GM12878 (cell line): ENCODE results near the gene GKAP1. TPM values are rescaled to one million over a fixed set of nuclear protein-coding genes. Genes with fewer than 3 reads are reported as not detected.

Source experiments
- ATAC-seq: fragments of 200-7000 bp; cut with Tn5 transposase; 3 replicates; pipeline ENCODE4 v1.9.1; 2020; ENCODE audit warnings: mild to moderate bottlenecking, moderate library complexity
- BruUV-seq: library from RNA; stranded (reverse); fragments of 400-500 nt; replicated peaks from 2 replicates; lab custom pipeline; 2021; lab: Mats Ljungman, UMichigan
- CTCF ChIA-PET: fragments of 300-600 bp; sonication (Branson Sonifier 250); formaldehyde crosslinking; extraction: SDS; loops from one replicate; lab custom pipeline; 2021; ENCODE audit warnings: inconsistent platforms; lab: Yijun Ruan, JAX
- POLR2A ChIA-PET: fragments of 350-600 bp; formaldehyde crosslinking; extraction: SDS; loops from one replicate; lab custom pipeline; 2021; ENCODE audit warnings: inconsistent platforms; lab: Charles Lee
- RAD21 ChIA-PET: fragments of 300-600 bp; sonication (Branson Sonifier 250); formaldehyde crosslinking; loops from one replicate; lab custom pipeline; 2023; ENCODE audit warnings: antibody characterized with exemption; ENCODE audit not compliant: unreplicated experiment; lab: Charles Lee
- SMC1A ChIA-PET: fragments of 300-600 bp; sonication (Branson Sonifier 250); formaldehyde crosslinking; loops from one replicate; lab custom pipeline; 2023; ENCODE audit not compliant: unreplicated experiment, uncharacterized antibody; lab: Charles Lee
- DNase-seq: peaks from one replicate; pipeline ENCODE4 v3.0.0-alpha.2; 2011; ENCODE audit warnings: low read depth, low spot score
- FAIRE-seq: peaks from 3 replicates; lab custom pipeline; 2011; peaks lifted over from hg19 to GRCh38; lab: Jason Lieb, UNC
- H2AFZ ChIP-seq: 2 replicates; pipeline ENCODE4 v1.6.0; 2011; ENCODE audit warnings: low read depth, low read length, control low read depth; ENCODE audit not compliant: control insufficient read depth
- H3K27ac ChIP-seq: 2 replicates; pipeline ENCODE4 v1.5.1; 2011; ENCODE audit warnings: control low read depth; ENCODE audit not compliant: control insufficient read depth, insufficient read depth
- H3K27me3 ChIP-seq, 2 experiments: replicated peaks in 1 of 2; 2 replicates each; pipeline versions ENCODE4 v1.6.0 to v1.6.1; 2011; ENCODE audit warnings: low read length in 1 of 2; ENCODE audit not compliant: control insufficient read depth in 2 of 2, insufficient read depth in 2 of 2
- H3K36me3 ChIP-seq, 2 experiments: 2 replicates each; pipeline ENCODE4 v1.5.1; 2011; ENCODE audit warnings: low read length in 1 of 2; ENCODE audit not compliant: control insufficient read depth in 2 of 2, insufficient read depth in 2 of 2
- H3K4me1 ChIP-seq: 2 replicates; pipeline ENCODE4 v1.6.1; 2011; ENCODE audit warnings: mild to moderate bottlenecking, low read length, moderate library complexity, mixed read lengths; ENCODE audit not compliant: control insufficient read depth, insufficient read depth
- H3K4me2 ChIP-seq: 2 replicates; pipeline ENCODE4 v1.6.0; 2011; ENCODE audit warnings: control low read depth; ENCODE audit not compliant: control insufficient read depth, insufficient read depth
- H3K4me3 ChIP-seq: fragments of 200-600 bp; sonication (generic); 2 replicates; pipeline ENCODE4 v1.5.1; 2016
- H3K79me2 ChIP-seq: 2 replicates; pipeline ENCODE4 v1.6.0; 2011; ENCODE audit warnings: low read length; ENCODE audit not compliant: control insufficient read depth, insufficient read depth
- H3K9ac ChIP-seq: 2 replicates; pipeline ENCODE4 v1.8.0; 2011; ENCODE audit warnings: low read length, control low read depth, mixed read lengths; ENCODE audit not compliant: control insufficient read depth, insufficient read depth
- H3K9me3 ChIP-seq: replicated peaks from 3 replicates; pipeline ENCODE4 v1.5.1; 2011; ENCODE audit warnings: mild to moderate bottlenecking, low read length; ENCODE audit not compliant: control insufficient read depth, insufficient read depth
- H4K20me1 ChIP-seq: 2 replicates; pipeline ENCODE4 v1.6.0; 2011; ENCODE audit not compliant: control insufficient read depth, insufficient read depth
- ASH2L ChIP-seq: fragments of 300-600, 200-600 bp; sonication (generic); IDR thresholded peaks from 2 replicates; pipeline ENCODE4 v1.6.1; 2017; ENCODE audit warnings: low read depth, mild to moderate bottlenecking, borderline replicate concordance
- MAX ChIP-seq: IDR thresholded peaks from 2 replicates; pipeline ENCODE4 v1.6.1; 2012; ENCODE audit warnings: low read depth, low read length, improper control_type of control experiment
- NR2C1 ChIP-seq: fragments of 450-650 bp; IDR thresholded peaks from 2 replicates; pipeline ENCODE4 v1.6.1; 2017; ENCODE audit warnings: antibody characterized with exemption, mild to moderate bottlenecking, moderate library complexity
- RAD51 ChIP-seq: fragments of 450-650 bp; IDR thresholded peaks from 2 replicates; pipeline ENCODE4 v1.6.1; 2016; ENCODE audit warnings: moderate library complexity, mild to moderate bottlenecking, inconsistent platforms
- WGBS: methylation state at CpG from one replicate; pipeline ENCODE4 v1.1.6; 2016; ENCODE audit warnings: low lambda C conversion rate; ENCODE audit not compliant: insufficient replicate concordance, insufficient coverage; ENCODE audit errors: missing lambda C conversion rate; 5-methylcytosine and 5-hydroxymethylcytosine counted together
- in situ Hi-C: fragments of 300-500 bp; cut with MboI; formaldehyde crosslinking; loops from 9 replicates; pipeline ENCODE4 v1.14.3; 2018; ENCODE audit warnings: mixed read lengths
- intact Hi-C: fragments of 100-400 bp; cut with micrococcal nuclease; formaldehyde crosslinking; loops from one replicate; pipeline ENCODE4 v1.14.2; 2022; ENCODE audit not compliant: unreplicated experiment
- polyA plus RNA-seq, 11 experiments: library from polyadenylated mRNA; depleted of rRNA in 4 of 11; unstranded in 6 of 11; stranded (reverse) in 5 of 11; fragments of >200 nt; fragmentation: Nextera tagmentation in 4 of 11; fragmentation: Illumina TruSeq in 1 of 11; extraction: Ambion mirVana in 4 of 11; extraction: Trizol in 1 of 11; gene quantifications; 1 replicate in 1 of 11; 2 replicates in 10 of 11; pipeline versions ENCODE4 v1.2.1 to v1.2.3, GENCODE V29; 2011 to 2016; ENCODE audit warnings: inconsistent platforms in 2 of 11, missing spikeins in 2 of 11, low read depth in 1 of 11
- total RNA-seq, 4 experiments: library from RNA; depleted of rRNA in 3 of 4; stranded (reverse); fragments of >200 nt in 3 of 4; fragmentation: Illumina TruSeq in 1 of 4; extraction: Trizol in 1 of 4; gene quantifications; 2 replicates each; pipeline versions ENCODE4 v1.2.1 to v1.2.3, GENCODE V29; 2013 to 2021
- TF ChIP-seq, protein P1 (sequence below): IDR thresholded peaks from 2 replicates; pipeline ENCODE4 v1.6.1; 2012; ENCODE audit warnings: low read depth, low read length, improper control_type of control experiment

The GKAP1 gene
- total and polyA plus RNA-seq, 10 of the 15 experiments (the other 5 are each of a cell fraction or from before 2014, with no cell fraction given), result 0.92 to 5.1 (median 2.7) TPM

DNA sequence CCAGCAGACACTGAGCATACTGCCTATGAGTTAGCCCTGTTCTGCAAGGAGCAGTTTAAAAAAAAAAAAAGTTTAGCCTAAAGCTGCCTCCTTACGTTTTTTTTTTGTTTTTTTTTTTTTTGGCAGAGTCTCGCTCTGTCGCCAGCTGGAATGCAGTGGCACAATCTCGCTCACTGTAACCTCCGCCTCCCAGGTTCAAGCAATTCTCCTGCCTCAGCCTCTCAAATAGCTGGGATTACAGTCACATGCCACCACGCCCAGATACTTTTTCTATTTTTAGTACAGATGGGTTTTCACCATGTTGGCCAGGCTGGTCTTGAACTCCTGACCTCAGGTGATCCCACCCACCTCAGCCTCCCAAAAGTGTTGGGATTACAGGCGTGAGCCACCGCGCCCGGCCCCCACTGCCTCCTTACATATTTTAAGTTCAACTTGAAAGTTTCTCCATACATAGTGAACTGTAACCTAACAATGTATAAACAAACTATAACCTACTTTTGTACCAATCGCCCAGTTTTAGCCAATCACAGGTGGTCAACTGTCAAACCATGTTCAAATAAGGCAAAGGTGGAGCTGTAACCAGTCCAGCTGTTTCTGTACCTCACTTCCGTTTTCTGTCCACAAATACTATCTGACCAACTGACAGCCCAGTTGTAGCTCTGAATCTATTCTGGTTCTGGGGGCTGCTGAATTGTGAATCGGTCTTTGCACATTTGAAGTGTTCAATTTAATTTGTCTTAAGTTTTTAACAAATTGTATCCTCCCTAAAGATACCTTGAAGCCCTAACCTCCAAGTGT lies 17.1 kb downstream of the GKAP1 start:
- CTCF ChIA-PET, result interaction anchor here (0.6 kb wide), 1 partner anchor 114 kb away, joined by 4 read pairs; no protein-coding TSS in a partner anchor
- RAD21 ChIA-PET, result no interaction called here
- POLR2A ChIA-PET, result interaction anchor here (0.6 kb wide), 1 partner anchor 83 kb away, joined by 7 read pairs; no protein-coding TSS in a partner anchor
- Histone ChIP-seq H4K20me1 (no peaks in the 10 kb centered on the region), H3K4me2 (no peak overlapping the region), H3K4me3 (no peak overlapping the region), H3K4me1 (no peaks in the 10 kb centered on the region), H3K36me3 (no peaks in the 10 kb centered on the region), H2AFZ (no peak overlapping the region), H3K27ac (no peak overlapping the region), H3K9me3 (no peaks in the 10 kb centered on the region), H3K9ac (no peak overlapping the region), H3K79me2 (no peaks in the 10 kb centered on the region), H3K27me3 (no peaks in the 10 kb centered on the region)
- DNase-seq (no peak), FAIRE-seq (no peak), ATAC-seq (no peak)
- intact Hi-C loops, result no loop called here
- SMC1A ChIA-PET, result no interaction called here
- TF ChIP-seq ASH2L (no peak), RAD51 (no peak), MAX (no peak), NR2C1 (no peak)
- TF ChIP-seq, protein P1, sequence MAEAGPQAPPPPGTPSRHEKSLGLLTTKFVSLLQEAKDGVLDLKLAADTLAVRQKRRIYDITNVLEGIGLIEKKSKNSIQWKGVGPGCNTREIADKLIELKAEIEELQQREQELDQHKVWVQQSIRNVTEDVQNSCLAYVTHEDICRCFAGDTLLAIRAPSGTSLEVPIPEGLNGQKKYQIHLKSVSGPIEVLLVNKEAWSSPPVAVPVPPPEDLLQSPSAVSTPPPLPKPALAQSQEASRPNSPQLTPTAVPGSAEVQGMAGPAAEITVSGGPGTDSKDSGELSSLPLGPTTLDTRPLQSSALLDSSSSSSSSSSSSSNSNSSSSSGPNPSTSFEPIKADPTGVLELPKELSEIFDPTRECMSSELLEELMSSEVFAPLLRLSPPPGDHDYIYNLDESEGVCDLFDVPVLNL, result no peak
- no TSS peak for BruUV-seq
- 75% methylated on average over 11 of the region's 13 CpGs for WGBS
- in situ Hi-C loops, result no loop called here
